GM12878 (cell line): ENCODE measurements around the gene TRPM3. TPM values are rescaled to one million over a fixed set of nuclear protein-coding genes. Genes with fewer than 3 reads are reported as not detected.

Experiments used
- ATAC-seq: fragments of 200-7000 bp; cut with Tn5 transposase; 3 replicates; pipeline ENCODE4 v1.9.1; 2020; ENCODE audit warnings: mild to moderate bottlenecking, moderate library complexity
- BruUV-seq: library from RNA; stranded (reverse); fragments of 400-500 nt; replicated peaks from 2 replicates; lab custom pipeline; 2021; lab: Mats Ljungman, UMichigan
- CTCF ChIA-PET: fragments of 300-600 bp; sonication (Branson Sonifier 250); formaldehyde crosslinking; extraction: SDS; loops from one replicate; lab custom pipeline; 2021; ENCODE audit warnings: inconsistent platforms; lab: Yijun Ruan, JAX
- POLR2A ChIA-PET: fragments of 350-600 bp; formaldehyde crosslinking; extraction: SDS; loops from one replicate; lab custom pipeline; 2021; ENCODE audit warnings: inconsistent platforms; lab: Charles Lee
- RAD21 ChIA-PET: fragments of 300-600 bp; sonication (Branson Sonifier 250); formaldehyde crosslinking; loops from one replicate; lab custom pipeline; 2023; ENCODE audit warnings: antibody characterized with exemption; ENCODE audit not compliant: unreplicated experiment; lab: Charles Lee
- SMC1A ChIA-PET: fragments of 300-600 bp; sonication (Branson Sonifier 250); formaldehyde crosslinking; loops from one replicate; lab custom pipeline; 2023; ENCODE audit not compliant: unreplicated experiment, uncharacterized antibody; lab: Charles Lee
- DNase-seq: peaks from one replicate; pipeline ENCODE4 v3.0.0-alpha.2; 2011; ENCODE audit warnings: low read depth, low spot score
- FAIRE-seq: peaks from 3 replicates; lab custom pipeline; 2011; peaks lifted over from hg19 to GRCh38; lab: Jason Lieb, UNC
- H2AFZ ChIP-seq: 2 replicates; pipeline ENCODE4 v1.6.0; 2011; ENCODE audit warnings: low read depth, low read length, control low read depth; ENCODE audit not compliant: control insufficient read depth
- H3K27ac ChIP-seq: 2 replicates; pipeline ENCODE4 v1.5.1; 2011; ENCODE audit warnings: control low read depth; ENCODE audit not compliant: control insufficient read depth, insufficient read depth
- H3K27me3 ChIP-seq, 2 experiments: replicated peaks in 1 of 2; 2 replicates each; pipeline versions ENCODE4 v1.6.0 to v1.6.1; 2011; ENCODE audit warnings: low read length in 1 of 2; ENCODE audit not compliant: control insufficient read depth in 2 of 2, insufficient read depth in 2 of 2
- H3K36me3 ChIP-seq, 2 experiments: 2 replicates each; pipeline ENCODE4 v1.5.1; 2011; ENCODE audit warnings: low read length in 1 of 2; ENCODE audit not compliant: control insufficient read depth in 2 of 2, insufficient read depth in 2 of 2
- H3K4me1 ChIP-seq: 2 replicates; pipeline ENCODE4 v1.6.1; 2011; ENCODE audit warnings: mild to moderate bottlenecking, low read length, moderate library complexity, mixed read lengths; ENCODE audit not compliant: control insufficient read depth, insufficient read depth
- H3K4me2 ChIP-seq: 2 replicates; pipeline ENCODE4 v1.6.0; 2011; ENCODE audit warnings: control low read depth; ENCODE audit not compliant: control insufficient read depth, insufficient read depth
- H3K4me3 ChIP-seq: fragments of 200-600 bp; sonication (generic); 2 replicates; pipeline ENCODE4 v1.5.1; 2016
- H3K79me2 ChIP-seq: 2 replicates; pipeline ENCODE4 v1.6.0; 2011; ENCODE audit warnings: low read length; ENCODE audit not compliant: control insufficient read depth, insufficient read depth
- H3K9ac ChIP-seq: 2 replicates; pipeline ENCODE4 v1.8.0; 2011; ENCODE audit warnings: low read length, control low read depth, mixed read lengths; ENCODE audit not compliant: control insufficient read depth, insufficient read depth
- H3K9me3 ChIP-seq: replicated peaks from 3 replicates; pipeline ENCODE4 v1.5.1; 2011; ENCODE audit warnings: mild to moderate bottlenecking, low read length; ENCODE audit not compliant: control insufficient read depth, insufficient read depth
- H4K20me1 ChIP-seq: 2 replicates; pipeline ENCODE4 v1.6.0; 2011; ENCODE audit not compliant: control insufficient read depth, insufficient read depth
- ASH2L ChIP-seq: fragments of 300-600, 200-600 bp; sonication (generic); IDR thresholded peaks from 2 replicates; pipeline ENCODE4 v1.6.1; 2017; ENCODE audit warnings: low read depth, mild to moderate bottlenecking, borderline replicate concordance
- HDAC6 ChIP-seq: fragments of 200-600 bp; sonication (generic); IDR thresholded peaks from one replicate; pipeline ENCODE4 v1.8.0; 2017; ENCODE audit warnings: antibody characterized with exemption; ENCODE audit not compliant: unreplicated experiment
- MYB ChIP-seq: fragments of 150-350 bp; IDR thresholded peaks from 2 replicates; pipeline ENCODE4 v1.6.1; 2014; ENCODE audit warnings: mild to moderate bottlenecking, low read depth, low read length, borderline replicate concordance
- RFX5 ChIP-seq: IDR thresholded peaks from 2 replicates; pipeline ENCODE4 v1.6.1; 2011; ENCODE audit warnings: low read depth, low read length, improper control_type of control experiment
- SMAD1 ChIP-seq: fragments of 450-650 bp; IDR thresholded peaks from 2 replicates; pipeline ENCODE4 v1.6.1; 2018; ENCODE audit warnings: mild to moderate bottlenecking, low read depth; ENCODE audit not compliant: partially characterized antibody
- SMC3 ChIP-seq: IDR thresholded peaks from 2 replicates; pipeline ENCODE4 v1.6.1; 2011; ENCODE audit warnings: low read length, improper control_type of control experiment, borderline replicate concordance
- SRF ChIP-seq, 2 experiments: IDR thresholded peaks; 2 replicates each; pipeline ENCODE4 v1.6.1; 2011; ENCODE audit warnings: low read depth in 2 of 2, low read length in 2 of 2, mild to moderate bottlenecking in 1 of 2, moderate library complexity in 1 of 2
- STAT3 ChIP-seq: IDR thresholded peaks from 2 replicates; pipeline ENCODE4 v1.6.1; 2011; ENCODE audit warnings: low read depth, low read length, improper control_type of control experiment
- WRNIP1 ChIP-seq: IDR thresholded peaks from 2 replicates; pipeline ENCODE4 v1.6.1; 2011; ENCODE audit warnings: low read depth, low read length, improper control_type of control experiment, borderline replicate concordance
- ZNF384 ChIP-seq: IDR thresholded peaks from 2 replicates; pipeline ENCODE4 v1.6.1; 2012; ENCODE audit warnings: low read depth, mild to moderate bottlenecking, low read length, improper control_type of control experiment, borderline replicate concordance
- WGBS: methylation state at CpG from one replicate; pipeline ENCODE4 v1.1.6; 2016; ENCODE audit warnings: low lambda C conversion rate; ENCODE audit not compliant: insufficient replicate concordance, insufficient coverage; ENCODE audit errors: missing lambda C conversion rate; 5-methylcytosine and 5-hydroxymethylcytosine counted together
- in situ Hi-C: fragments of 300-500 bp; cut with MboI; formaldehyde crosslinking; loops from 9 replicates; pipeline ENCODE4 v1.14.3; 2018; ENCODE audit warnings: mixed read lengths
- intact Hi-C: fragments of 100-400 bp; cut with micrococcal nuclease; formaldehyde crosslinking; loops from one replicate; pipeline ENCODE4 v1.14.2; 2022; ENCODE audit not compliant: unreplicated experiment
- polyA plus RNA-seq, 11 experiments: library from polyadenylated mRNA; depleted of rRNA in 4 of 11; unstranded in 6 of 11; stranded (reverse) in 5 of 11; fragments of >200 nt; fragmentation: Nextera tagmentation in 4 of 11; fragmentation: Illumina TruSeq in 1 of 11; extraction: Ambion mirVana in 4 of 11; extraction: Trizol in 1 of 11; gene quantifications; 1 replicate in 1 of 11; 2 replicates in 10 of 11; pipeline versions ENCODE4 v1.2.1 to v1.2.3, GENCODE V29; 2011 to 2016; ENCODE audit warnings: inconsistent platforms in 2 of 11, missing spikeins in 2 of 11, low read depth in 1 of 11
- total RNA-seq, 4 experiments: library from RNA; depleted of rRNA in 3 of 4; stranded (reverse); fragments of >200 nt in 3 of 4; fragmentation: Illumina TruSeq in 1 of 4; extraction: Trizol in 1 of 4; gene quantifications; 2 replicates each; pipeline versions ENCODE4 v1.2.1 to v1.2.3, GENCODE V29; 2013 to 2021
- TF ChIP-seq, protein P1 (sequence below): fragments of 450-650 bp; conservative IDR thresholded peaks from 2 replicates; pipeline ENCODE4 v1.6.1; 2017; ENCODE audit warnings: mild to moderate bottlenecking, moderate library complexity
- TF ChIP-seq, protein P2 (sequence below): IDR thresholded peaks from 2 replicates; pipeline ENCODE4 v1.6.1; 2011; ENCODE audit warnings: borderline replicate concordance, low read depth, mild to moderate bottlenecking, moderate library complexity, low read length; ENCODE audit not compliant: insufficient read depth, poor library complexity, severe bottlenecking

TRPM3 gene
- total and polyA plus RNA-seq, 10 of the 15 experiments (the other 5 are each of a cell fraction or from before 2014, with no cell fraction given), result not detected

DNA sequence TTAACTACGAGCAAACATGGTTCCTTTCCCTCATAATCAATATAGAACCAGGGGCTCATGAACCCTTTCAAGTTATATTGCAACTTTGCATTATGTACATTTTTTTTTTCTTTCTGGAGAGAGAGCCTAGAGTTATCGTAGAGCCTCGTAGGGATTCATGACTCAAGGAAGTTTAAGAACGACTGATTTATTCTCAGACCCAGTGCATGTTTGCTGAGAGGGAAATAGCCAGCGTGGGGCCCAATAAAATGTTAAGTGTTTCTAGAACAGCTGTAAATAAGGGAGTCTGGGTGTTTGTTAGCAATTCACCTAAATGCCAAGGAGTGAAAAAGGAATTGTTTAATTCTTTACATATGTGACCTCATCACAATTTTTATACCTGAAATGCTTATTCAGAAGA is 587.9 kb downstream of the TRPM3 start:
- POLR2A ChIA-PET, result no interaction called here
- RAD21 ChIA-PET, result no interaction called here
- Histone ChIP-seq H3K27ac (no peak overlapping the region), H2AFZ (no peak overlapping the region), H4K20me1 (no peaks in the 10 kb centered on the region), H3K4me2 (no peak overlapping the region), H3K4me1 (no peaks in the 10 kb centered on the region), H3K79me2 (no peaks in the 10 kb centered on the region), H3K27me3 (no peaks in the 10 kb centered on the region), H3K9ac (no peak overlapping the region), H3K9me3 (no peaks in the 10 kb centered on the region), H3K4me3 (no peak overlapping the region), H3K36me3 (no peaks in the 10 kb centered on the region)
- in situ Hi-C loops (no loop called here), intact Hi-C loops (no loop called here)
- SMC1A ChIA-PET, result interaction anchor here (2.6 to 2.7 kb wide), 2 partner anchors 13 to 16 kb away, joined by 9 to 10 read pairs; no protein-coding TSS in a partner anchor
- no TSS peak for BruUV-seq
- DNase-seq, result no peak
- no peak for TF ChIP-seq ASH2L
- no peak for TF ChIP-seq STAT3
- TF ChIP-seq SMC3, result no peak
- TF ChIP-seq SRF (IDR thresholded peaks at IDR 0.05; ENCODE audit: low read depth in 2 of 2, low read length in 2 of 2), result no peak
- no peak for TF ChIP-seq HDAC6
- TF ChIP-seq ZNF384, result no peak
- TF ChIP-seq MYB, result no peak
- TF ChIP-seq RFX5, result no peak
- TF ChIP-seq, protein P1, sequence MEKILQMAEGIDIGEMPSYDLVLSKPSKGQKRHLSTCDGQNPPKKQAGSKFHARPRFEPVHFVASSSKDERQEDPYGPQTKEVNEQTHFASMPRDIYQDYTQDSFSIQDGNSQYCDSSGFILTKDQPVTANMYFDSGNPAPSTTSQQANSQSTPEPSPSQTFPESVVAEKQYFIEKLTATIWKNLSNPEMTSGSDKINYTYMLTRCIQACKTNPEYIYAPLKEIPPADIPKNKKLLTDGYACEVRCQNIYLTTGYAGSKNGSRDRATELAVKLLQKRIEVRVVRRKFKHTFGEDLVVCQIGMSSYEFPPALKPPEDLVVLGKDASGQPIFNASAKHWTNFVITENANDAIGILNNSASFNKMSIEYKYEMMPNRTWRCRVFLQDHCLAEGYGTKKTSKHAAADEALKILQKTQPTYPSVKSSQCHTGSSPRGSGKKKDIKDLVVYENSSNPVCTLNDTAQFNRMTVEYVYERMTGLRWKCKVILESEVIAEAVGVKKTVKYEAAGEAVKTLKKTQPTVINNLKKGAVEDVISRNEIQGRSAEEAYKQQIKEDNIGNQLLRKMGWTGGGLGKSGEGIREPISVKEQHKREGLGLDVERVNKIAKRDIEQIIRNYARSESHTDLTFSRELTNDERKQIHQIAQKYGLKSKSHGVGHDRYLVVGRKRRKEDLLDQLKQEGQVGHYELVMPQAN, result no peak
- no peak for TF ChIP-seq SMAD1
- TF ChIP-seq WRNIP1, result no peak
- TF ChIP-seq, protein P2, sequence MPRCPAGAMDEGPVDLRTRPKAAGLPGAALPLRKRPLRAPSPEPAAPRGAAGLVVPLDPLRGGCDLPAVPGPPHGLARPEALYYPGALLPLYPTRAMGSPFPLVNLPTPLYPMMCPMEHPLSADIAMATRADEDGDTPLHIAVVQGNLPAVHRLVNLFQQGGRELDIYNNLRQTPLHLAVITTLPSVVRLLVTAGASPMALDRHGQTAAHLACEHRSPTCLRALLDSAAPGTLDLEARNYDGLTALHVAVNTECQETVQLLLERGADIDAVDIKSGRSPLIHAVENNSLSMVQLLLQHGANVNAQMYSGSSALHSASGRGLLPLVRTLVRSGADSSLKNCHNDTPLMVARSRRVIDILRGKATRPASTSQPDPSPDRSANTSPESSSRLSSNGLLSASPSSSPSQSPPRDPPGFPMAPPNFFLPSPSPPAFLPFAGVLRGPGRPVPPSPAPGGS, result no peak
- no peak for ATAC-seq
- FAIRE-seq, result no peak
- CTCF ChIA-PET, result no interaction called here
- WGBS, result 52% methylated on average over 5 of the region's 5 CpGs
